Ammon's horn (tissue), 1 donor: Measurements from ENCODE around the gene MET.

ENCODE experiments used
- DNase-seq: peaks from one replicate; pipeline ENCODE4 v3.0.0-alpha.2; 2016; ENCODE audit warnings: low spot score

The MET gene

DNA sequence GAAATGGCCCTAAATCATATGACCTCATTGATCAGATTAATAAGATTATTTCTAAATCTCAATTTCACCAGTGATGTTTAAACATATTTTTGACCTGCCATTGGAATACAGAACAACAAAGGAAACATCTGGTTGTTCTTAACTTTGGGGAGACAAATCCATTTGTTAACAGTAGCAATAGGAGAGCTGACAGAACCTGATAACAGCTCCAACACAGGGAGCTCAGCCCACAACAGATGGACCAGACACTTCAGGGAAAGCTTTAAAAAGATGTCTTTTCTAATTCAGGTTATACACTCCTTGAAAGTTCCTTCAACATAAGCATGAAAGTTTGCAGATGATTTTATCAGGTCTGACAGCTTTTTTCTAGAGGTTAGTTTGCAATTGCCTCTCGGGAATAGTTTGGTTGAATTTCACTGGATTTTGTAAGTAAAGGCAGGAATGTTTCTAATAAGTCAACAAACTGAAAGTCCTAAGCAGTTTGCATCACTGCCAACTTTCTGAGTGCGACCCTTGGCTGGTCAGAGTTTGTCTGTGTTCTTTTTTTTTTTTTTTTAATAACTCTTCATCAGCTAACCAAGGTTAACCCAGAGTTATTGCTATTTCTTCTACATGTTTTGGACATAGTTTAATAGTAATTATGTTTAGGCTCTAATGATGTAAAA is 6.5 kb upstream of the MET start:
- no peak for DNase-seq

DNA sequence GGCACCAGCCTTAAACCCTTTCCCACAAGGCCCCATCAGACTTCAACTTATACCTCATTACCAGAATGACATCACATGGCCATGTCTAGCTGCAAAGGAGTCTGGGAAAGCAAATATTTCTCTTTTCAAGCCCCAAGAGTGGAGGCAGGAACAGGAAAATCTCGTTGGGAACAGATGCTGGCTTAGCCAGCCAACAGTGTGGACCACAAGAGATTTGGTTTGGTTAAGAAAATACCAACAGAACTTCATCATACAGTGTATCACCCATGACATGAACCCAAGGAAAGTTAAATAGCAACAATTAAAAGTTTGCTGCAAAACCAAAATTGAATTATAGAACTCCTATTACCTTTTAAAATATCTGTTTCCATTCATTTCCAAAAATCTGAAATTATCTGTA is 2.2 kb upstream of the MET start:
- no peak for DNase-seq

- DNase-seq, result no peak
Observed at GRCh38 chr7:116670409-116671015, 1.5 kb upstream of the MET start.

GRCh38 chr7:116671111-116671510 is 885 bp upstream of the MET start:
- no peak for DNase-seq

- DNase-seq, result peak; percentile 21
Observed at GRCh38 chr7:116672596-116673456, 830 bp downstream of the MET start.

DNA sequence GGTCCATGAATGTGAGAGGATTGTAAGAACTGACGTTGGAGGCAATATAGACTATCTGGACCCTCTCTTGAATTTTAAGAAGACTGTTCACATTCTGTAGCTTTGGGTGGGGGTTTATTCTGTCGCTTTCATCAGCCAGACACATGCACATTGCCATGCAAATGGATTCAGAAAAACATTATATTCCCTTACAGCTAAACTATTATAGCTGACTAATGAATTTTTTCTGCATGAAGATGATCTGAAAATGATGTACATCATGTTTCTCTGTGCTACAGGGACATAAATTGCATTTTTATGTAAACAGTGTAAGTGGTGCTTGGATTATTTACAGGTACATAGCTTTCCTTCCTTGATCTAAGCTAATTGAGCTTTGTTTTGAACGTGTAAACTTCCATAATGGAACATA is 1.5 kb downstream of the MET start:
- no peak for DNase-seq

- DNase-seq, result no peak
Observed at GRCh38 chr7:116674508-116675173, 2.6 kb downstream of the MET start.

DNA sequence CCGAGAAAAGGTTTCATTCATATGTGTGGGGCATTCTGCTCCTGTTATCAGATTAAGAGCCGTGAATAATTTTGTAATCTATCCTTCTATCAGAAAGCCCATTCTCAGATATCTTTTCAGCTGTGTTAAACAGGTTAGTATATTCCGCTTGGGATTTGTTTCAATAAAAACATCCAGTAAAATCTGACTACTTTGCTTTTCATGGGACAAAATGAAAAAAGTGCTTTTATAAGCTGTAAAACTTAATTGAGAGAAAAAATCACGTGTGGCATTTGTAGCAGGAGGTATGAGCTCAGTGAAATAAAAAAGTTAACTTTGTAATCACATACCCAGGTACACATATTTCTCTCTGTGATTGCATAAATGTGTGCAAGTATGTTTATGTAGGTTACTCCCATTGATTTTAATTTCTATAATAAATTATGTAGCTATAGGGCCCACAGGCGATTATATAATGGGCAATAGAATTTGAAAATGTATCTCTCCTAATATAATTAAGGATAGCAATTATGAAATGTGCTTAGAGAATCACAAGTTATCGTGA is 3.9 kb downstream of the MET start:
- DNase-seq, result no peak

- DNase-seq, result no peak
Observed at GRCh38 chr7:116678780-116679179, 6.8 kb downstream of the MET start.

DNA sequence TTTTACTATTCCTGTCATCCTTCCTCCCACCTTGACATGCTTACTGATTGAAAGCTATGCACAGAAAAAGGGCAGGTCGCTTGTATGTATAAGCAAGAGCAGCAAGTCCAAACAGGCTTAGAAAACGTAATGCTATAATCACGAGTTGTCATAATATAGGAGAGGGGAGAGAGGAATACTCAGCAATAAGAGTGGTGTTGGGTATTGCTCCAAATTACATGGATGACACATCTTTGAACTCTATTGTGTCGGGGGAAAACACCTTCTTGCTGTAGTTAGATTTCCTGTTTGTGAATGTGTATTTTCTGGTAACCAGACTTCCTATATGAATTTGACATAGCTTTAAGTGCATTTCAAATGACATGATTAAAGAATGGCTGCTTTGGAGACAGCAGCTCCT is 7.5 kb downstream of the MET start:
- no peak for DNase-seq

DNA sequence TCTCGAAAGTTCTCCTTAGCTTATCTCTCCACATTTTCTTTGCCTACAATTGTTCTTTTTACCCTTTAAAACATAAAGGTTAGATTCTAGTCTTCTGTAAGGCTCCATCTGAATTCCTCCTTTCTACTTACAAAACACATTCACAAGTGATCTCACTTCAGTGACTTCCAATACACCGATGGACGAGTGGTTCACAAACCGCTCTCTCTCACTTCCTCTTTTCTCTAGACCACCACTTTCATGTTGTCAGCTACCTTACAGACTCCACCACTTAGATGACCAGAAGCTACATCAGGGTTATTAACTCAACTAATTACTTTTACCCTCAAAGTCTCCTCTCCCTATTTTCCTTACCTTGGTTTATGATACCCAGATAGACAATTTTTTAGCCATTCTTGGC is 11.8 kb downstream of the MET start:
- DNase-seq, result no peak

- no peak for DNase-seq
Observed at GRCh38 chr7:116686033-116686432, 14.0 kb downstream of the MET start.

DNA sequence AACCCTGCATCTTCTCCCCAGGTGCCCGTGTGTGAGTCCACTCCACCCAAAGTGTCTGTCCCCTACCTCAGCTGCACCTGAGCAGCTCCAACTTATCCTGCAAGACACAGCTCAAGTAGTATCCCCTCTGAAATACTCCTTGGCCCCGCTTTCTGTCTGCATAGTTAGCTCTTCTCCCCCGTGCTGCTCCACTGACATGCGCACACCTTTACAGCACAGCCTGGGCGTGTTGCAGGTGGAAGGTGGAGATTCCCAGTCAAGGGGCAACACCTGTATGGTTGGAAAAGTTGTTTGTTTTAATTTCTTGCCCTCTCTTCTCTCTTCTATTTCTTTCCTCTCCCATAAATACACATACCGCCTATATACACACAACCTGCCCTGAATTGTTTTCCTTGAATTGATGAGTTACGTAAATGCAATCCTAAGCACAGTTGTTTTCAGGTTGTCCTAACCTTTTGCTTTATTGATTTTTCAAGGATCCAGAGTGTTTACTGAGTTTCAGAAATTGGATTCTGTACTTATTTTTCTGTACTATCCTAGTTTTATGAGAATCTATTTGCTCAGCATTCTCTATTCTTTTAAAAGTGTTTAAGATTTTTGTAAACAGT is 14.9 kb downstream of the MET start:
- no peak for DNase-seq

DNA sequence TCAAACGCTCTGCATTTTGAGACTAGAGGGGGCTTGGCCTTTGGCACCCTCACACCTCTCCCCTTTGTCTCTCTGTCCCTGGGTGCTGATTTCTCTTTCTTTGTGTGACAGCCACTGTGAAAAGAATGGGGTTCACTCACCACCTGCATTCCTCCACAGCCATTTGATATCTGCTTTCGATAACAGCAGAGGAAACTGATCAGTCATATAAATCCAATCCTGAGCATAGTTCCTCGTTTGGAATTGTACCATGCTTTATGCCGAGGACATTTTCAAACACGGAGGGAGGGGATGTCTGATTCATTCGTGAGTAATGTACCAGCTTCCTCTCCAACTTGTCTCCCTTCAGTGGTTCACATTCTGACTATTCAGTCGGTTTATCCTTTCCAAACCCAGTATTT is 15.8 kb downstream of the MET start:
- no peak for DNase-seq

DNA sequence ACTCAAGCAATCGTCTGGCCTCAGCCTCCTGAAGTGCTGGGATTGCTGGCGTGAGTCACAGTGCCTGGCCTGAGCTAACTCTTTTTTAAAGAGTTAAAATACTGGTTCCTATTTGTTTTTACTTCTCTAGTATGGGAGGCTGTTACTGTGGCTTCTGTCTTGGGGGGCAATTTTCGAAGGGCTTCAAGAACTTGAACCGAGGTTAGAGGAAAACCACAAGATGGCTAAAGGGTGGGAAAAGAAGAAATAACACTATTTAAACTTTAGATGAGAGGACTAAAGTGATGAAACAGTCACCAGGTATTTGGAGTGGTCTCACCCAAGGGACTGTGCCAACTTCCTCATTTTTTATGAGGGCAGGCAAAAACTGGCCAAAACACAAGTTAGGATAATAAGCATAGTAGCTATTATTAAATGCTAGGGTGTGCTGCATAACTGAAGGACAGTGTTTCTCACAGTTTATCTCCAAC is 17.8 kb downstream of the MET start:
- no peak for DNase-seq

DNA sequence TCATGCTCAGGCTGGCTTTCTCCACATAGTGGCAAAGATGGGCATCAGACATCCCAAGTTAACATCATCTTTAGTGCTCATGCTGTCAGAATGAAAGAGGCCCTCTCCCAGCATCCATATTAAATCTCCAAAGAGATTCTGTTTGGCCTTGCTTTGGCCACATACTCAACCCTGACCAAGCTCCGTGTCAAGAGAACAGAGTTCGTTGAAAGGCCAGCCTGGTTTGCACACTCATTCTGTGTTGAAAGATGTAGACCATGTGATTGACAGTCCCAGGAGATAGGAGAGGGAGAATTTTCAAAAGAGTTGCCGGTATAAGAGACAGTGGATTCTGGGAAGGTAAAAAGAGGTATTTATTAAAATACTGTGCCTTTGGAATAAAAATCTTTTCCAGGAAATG is 19.7 kb downstream of the MET start:
- DNase-seq, result no peak

- no peak for DNase-seq
Observed at GRCh38 chr7:116692401-116693308, 20.7 kb downstream of the MET start.

GRCh38 chr7:116696707-116697106 is 24.7 kb downstream of the MET start:
- no peak for DNase-seq

GRCh38 chr7:116697152-116697551 is 25.2 kb downstream of the MET start:
- DNase-seq, result no peak

DNA sequence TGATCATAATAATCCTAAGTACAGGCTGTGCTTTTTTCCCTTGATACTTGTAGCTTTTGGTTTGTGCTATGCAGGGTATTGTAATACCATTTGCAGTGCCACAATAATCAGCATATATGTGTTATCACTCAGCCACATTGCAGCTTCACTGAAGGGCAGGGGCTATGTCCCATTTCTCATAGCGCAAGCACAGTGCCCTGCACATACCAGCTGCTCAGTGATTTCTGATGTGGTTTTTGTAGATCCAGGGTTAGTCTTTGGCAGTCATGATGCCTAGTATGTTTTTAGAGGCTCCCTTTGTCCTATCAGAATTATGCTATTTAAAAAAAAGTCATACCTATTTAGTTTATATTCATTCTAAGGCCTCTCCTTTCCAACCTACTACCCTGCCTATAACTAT is 25.8 kb downstream of the MET start:
- no peak for DNase-seq

DNA sequence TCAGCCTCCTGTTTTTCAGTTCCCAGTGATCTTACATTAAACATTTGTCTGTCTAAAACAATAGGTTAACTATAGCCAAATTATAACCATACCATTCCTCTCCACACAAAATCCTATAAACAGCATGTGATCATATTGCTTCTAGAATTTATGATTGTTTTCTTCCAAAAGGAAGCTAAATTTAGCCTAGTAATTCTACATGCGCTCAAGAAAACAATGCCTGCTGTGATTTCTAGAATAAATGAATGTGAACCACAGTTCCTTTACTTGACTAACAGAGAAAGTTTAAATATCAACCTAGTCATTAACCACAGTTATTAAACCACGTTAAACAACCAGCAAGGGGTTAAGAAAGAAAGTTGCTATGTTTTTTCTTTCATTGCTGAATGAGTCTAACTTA is 26.4 kb downstream of the MET start:
- no peak for DNase-seq
